HEK293T (cell line): ENCODE results near the gene SLC6A12.

ENCODE experiments used
- CTCF ChIA-PET: fragments of 350-600 bp; formaldehyde crosslinking; extraction: SDS; loops from one replicate; lab custom pipeline; 2021; ENCODE audit warnings: antibody characterized with exemption, inconsistent platforms; lab: Yijun Ruan, JAX
- POLR2A ChIA-PET: fragments of 350-600 bp; formaldehyde crosslinking; extraction: SDS; loops from one replicate; lab custom pipeline; 2020; ENCODE audit warnings: antibody characterized with exemption, inconsistent platforms; lab: Yijun Ruan, JAX
- DNase-seq: peaks from one replicate; pipeline ENCODE4 v3.0.0; 2012; ENCODE audit warnings: mixed read lengths; ENCODE audit errors: extremely low spot score
- ARNT ChIP-seq: fragments of 450-650 bp; IDR thresholded peaks from 2 replicates; pipeline ENCODE4 v1.6.1; 2017; ENCODE audit warnings: mild to moderate bottlenecking
- BHLHE40 ChIP-seq: fragments of 450-650 bp; IDR thresholded peaks from 2 replicates; pipeline ENCODE4 v1.6.1; 2016; ENCODE audit warnings: mild to moderate bottlenecking, moderate library complexity, borderline replicate concordance
- CTBP1 ChIP-seq: fragments of 450-650 bp; IDR thresholded peaks from 2 replicates; pipeline ENCODE4 v1.6.1; 2016; ENCODE audit warnings: borderline replicate concordance
- ELF4 ChIP-seq: fragments of 450-650 bp; IDR thresholded peaks from 2 replicates; pipeline ENCODE4 v1.6.1; 2017; ENCODE audit warnings: antibody characterized with exemption
- FOXA1 ChIP-seq: fragments of 450-650 bp; IDR thresholded peaks from 2 replicates; pipeline ENCODE4 v1.6.1; 2016; ENCODE audit warnings: mild to moderate bottlenecking
- FOXK2 ChIP-seq: fragments of 450-650 bp; IDR thresholded peaks from 2 replicates; pipeline ENCODE4 v1.6.1; 2016; ENCODE audit warnings: mild to moderate bottlenecking
- FOXM1 ChIP-seq: fragments of 450-650 bp; IDR thresholded peaks from 2 replicates; pipeline ENCODE4 v1.6.1; 2017; ENCODE audit warnings: mild to moderate bottlenecking, borderline replicate concordance
- HDGF ChIP-seq: fragments of 450-650 bp; IDR thresholded peaks from 2 replicates; pipeline ENCODE4 v1.6.1; 2017; ENCODE audit warnings: antibody characterized with exemption, borderline replicate concordance
- L3MBTL2 ChIP-seq: fragments of 450-650 bp; conservative IDR thresholded peaks from 2 replicates; pipeline ENCODE4 v1.6.1; 2016; ENCODE audit warnings: mild to moderate bottlenecking
- LEF1 ChIP-seq: fragments of 450-650 bp; IDR thresholded peaks from 2 replicates; pipeline ENCODE4 v1.6.1; 2017; ENCODE audit warnings: mild to moderate bottlenecking, borderline replicate concordance
- NFRKB ChIP-seq: fragments of 450-650 bp; IDR thresholded peaks from 2 replicates; pipeline ENCODE4 v1.6.1; 2016; ENCODE audit warnings: mild to moderate bottlenecking, moderate library complexity
- PKNOX1 ChIP-seq: fragments of 450-650 bp; IDR thresholded peaks from 2 replicates; pipeline ENCODE4 v1.6.1; 2016
- SP1 ChIP-seq: fragments of 450-650 bp; IDR thresholded peaks from 2 replicates; pipeline ENCODE4 v1.6.1; 2017
- SUZ12 ChIP-seq: fragments of 450-650 bp; IDR thresholded peaks from 2 replicates; pipeline ENCODE4 v1.6.1; 2016; ENCODE audit warnings: mild to moderate bottlenecking
- TARDBP ChIP-seq: fragments of 450-650 bp; IDR thresholded peaks from 2 replicates; pipeline ENCODE4 v1.6.1; 2016
- ZNF384 ChIP-seq: fragments of 450-650 bp; IDR thresholded peaks from 2 replicates; pipeline ENCODE4 v1.6.1; 2016

The SLC6A12 gene

GRCh38 chr12:151579-151978 lies 62.4 kb downstream of the SLC6A12 start:
- POLR2A ChIA-PET: no interaction called here
- TF ChIP-seq NFRKB (no peak), FOXK2 (no peak), L3MBTL2 (no peak), FOXM1 (no peak), ELF4 (no peak), BHLHE40 (no peak), ZNF384 (no peak), SUZ12 (no peak), CTBP1 (no peak), PKNOX1 (no peak), ARNT (no peak), FOXA1 (no peak), HDGF (no peak), TARDBP (no peak)
- CTCF ChIA-PET: interaction anchor here (0.6 kb wide), 1 partner anchor 63 kb away, joined by 3 read pairs; no protein-coding TSS in a partner anchor
- DNase-seq: no peak

DNA sequence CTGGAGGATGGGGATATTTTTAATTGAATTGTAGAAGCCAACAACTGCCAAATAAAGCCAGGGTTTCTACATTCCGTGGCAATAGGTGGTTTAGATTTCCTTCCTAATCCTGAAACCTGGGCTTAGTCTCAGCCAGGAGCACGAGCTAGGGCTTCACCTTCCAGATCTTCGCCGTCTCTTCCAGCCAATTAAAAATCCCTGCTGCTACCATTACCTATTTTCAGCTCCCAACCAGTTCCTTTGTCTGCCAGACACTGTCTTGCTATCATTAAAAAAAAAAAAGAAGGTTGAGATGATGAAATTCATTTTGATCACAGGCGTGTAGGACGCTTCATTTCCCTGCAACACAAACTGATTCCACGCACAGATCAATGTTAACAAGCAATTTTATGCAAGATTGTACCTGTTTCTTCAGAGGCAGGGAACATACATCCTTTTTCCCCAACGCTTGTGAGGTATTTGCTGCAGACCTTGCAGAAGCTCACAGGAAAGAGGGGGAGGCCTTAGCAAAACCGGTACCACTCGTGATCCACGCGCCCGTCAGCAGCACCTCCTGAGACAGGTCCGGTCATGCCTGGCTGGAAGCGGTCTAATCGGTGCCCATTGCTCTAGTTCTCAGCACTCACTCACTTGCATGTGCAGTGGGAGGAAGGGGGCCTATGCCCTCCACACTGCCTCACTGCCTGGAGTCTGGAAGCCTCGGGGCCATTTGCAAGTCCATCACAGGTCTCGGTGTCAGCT lies 65.1 kb downstream of the SLC6A12 start:
- ChIA-PET CTCF (no interaction called here), POLR2A (no interaction called here)
- no peak for DNase-seq
- TF ChIP-seq BHLHE40: no peak
- TF ChIP-seq TARDBP: no peak
- TF ChIP-seq L3MBTL2: no peak

- ChIA-PET POLR2A (no interaction called here), CTCF (no interaction called here)
- TF ChIP-seq NFRKB (no peak), SP1 (no peak), ARNT (no peak), FOXA1 (no peak), L3MBTL2 (no peak), TARDBP (no peak), CTBP1 (no peak), ELF4 (no peak), PKNOX1 (no peak), SUZ12 (no peak), HDGF (no peak)
- no peak for DNase-seq
Observed at GRCh38 chr12:147242-147641, 66.7 kb downstream of the SLC6A12 start.

DNA sequence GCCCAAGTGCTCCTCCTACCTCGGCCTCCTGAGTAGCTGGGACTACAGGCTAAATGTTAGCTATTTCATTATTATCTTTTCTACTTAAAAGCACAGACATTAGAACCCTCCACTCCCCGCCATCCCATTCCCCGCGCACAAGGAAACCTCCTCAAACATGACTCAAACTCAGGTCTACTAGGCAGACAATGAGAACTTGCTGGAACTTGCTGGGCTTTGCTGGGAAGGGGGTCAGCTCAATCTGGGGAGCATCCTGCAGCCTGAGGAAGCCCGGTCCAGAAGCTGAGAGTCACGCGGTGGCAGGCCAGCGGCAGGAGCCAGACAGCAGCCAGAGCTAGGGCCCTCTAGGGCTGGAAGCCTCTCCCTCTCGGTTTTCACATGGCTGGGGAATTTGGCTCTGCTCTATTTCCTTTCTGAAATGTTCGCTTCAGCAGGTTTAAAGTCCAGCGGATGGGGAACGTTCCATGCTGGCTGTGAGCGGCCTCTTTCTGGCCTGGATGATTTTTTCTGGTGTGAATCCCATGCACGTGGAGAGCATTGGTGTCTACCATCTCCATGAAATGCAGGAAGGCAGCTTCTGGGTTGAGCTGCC lies 68.5 kb downstream of the SLC6A12 start:
- no peak for DNase-seq
- POLR2A ChIA-PET: interaction anchor here (1.8 kb wide), 1 partner anchor 12 kb away, joined by 5 read pairs; no protein-coding TSS in a partner anchor
- CTCF ChIA-PET: interaction anchor here (1.0 to 1.3 kb wide), 2 partner anchors 23 to 26 kb away, joined by 3 to 5 read pairs; no protein-coding TSS in a partner anchor
- TF ChIP-seq FOXK2 (no peak), ARNT (no peak), SP1 (no peak), FOXA1 (no peak), L3MBTL2 (no peak), CTBP1 (no peak), FOXM1 (no peak), BHLHE40 (no peak), PKNOX1 (no peak), ELF4 (no peak), HDGF (no peak), NFRKB (no peak), TARDBP (no peak), SUZ12 (no peak), LEF1 (no peak), ZNF384 (no peak)

- ChIA-PET POLR2A (interaction anchor here (1.8 kb wide), 1 partner anchor 12 kb away, joined by 5 read pairs; no protein-coding TSS in a partner anchor), CTCF (interaction anchor here (1.0 to 1.3 kb wide), 2 partner anchors 23 to 27 kb away, joined by 3 to 5 read pairs; no protein-coding TSS in a partner anchor)
- no peak for TF ChIP-seq HDGF
- TF ChIP-seq NFRKB: no peak
- TF ChIP-seq ZNF384: no peak
- TF ChIP-seq PKNOX1: no peak
- TF ChIP-seq ELF4: no peak
- TF ChIP-seq FOXA1: no peak
- DNase-seq: no peak
Observed at GRCh38 chr12:144650-145284, 69.2 kb downstream of the SLC6A12 start.
